ENCODE measurements around the gene FARP1. TPM values are rescaled to one million over a fixed set of nuclear protein-coding genes. Genes with fewer than 3 reads are reported as not detected.

Gene FARP1
- total RNA-seq, 1 experiment from 2014 or later = 96.6 TPM

DNA sequence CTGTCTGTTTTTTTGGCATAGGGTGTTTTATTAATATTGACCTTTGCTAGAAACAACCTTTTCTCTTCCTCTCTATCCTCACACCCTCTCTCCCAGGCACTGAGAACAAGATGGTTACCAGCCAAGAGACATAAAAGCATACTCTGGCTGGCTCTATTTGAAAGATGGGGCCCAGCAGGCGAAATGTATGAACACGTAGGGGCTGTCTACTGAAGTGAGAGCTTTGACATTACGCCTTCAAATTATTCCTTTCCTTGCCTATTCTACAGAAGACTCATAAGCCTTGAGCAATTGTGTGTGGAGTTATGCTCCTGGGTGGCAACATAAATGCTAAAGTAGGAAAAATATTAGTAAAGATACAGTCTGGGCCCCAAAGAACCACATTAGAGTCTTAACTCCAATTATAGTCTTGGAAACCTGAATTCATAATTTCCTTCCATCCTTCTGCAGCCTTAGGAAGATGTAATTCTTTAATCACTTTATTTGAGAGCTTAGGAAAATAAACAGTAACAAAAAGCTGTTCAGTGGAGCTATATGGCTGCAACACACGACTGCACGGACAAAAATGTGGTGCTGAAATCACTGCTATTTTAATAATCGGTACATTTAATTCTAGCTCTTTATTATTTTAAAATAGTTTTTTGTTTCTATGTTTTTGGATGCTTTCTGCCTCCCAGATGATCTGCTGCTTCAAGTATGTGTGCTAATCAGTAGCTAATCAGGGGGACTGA, 156.5 kb downstream of the FARP1 start (continued):
- no peak for TF ChIP-seq ZNF512 (CRISPR knock-in tag; IDR thresholded peaks at IDR 0.05; ENCODE audit: borderline replicate concordance)

GRCh38 chr13:98299966-98300350, 157.1 kb downstream of the FARP1 start:
- ChIA-PET POLR2A (no interaction called here), CTCF (interaction anchor here (1.1 kb wide), 1 partner anchor 50 kb away, joined by 4 read pairs; no protein-coding TSS in a partner anchor)
- Mint-ChIP-seq H3K4me1 (peaks cover 42% of the 10 kb centered on the region), H3K9me3 (no peaks in the 10 kb centered on the region), H3K27me3 (ENCODE audit: low read depth) (no peaks in the 10 kb centered on the region), H3K27ac (no peak overlapping the region), H3K4me3 (no peak overlapping the region), H3K36me3 (no peaks in the 10 kb centered on the region)
- TF ChIP-seq GRHL2 (CRISPR knock-in tag; IDR thresholded peaks at IDR 0.05; ENCODE audit: insufficient replicate concordance, severe bottlenecking) (no peak), FOXP1 (CRISPR knock-in tag; IDR thresholded peaks at IDR 0.05; ENCODE audit: borderline replicate concordance) (no peak), ZNF532 (CRISPR knock-in tag; IDR thresholded peaks at IDR 0.05; ENCODE audit: borderline replicate concordance) (no peak), TEAD1 (CRISPR knock-in tag; IDR thresholded peaks at IDR 0.05) (no peak), ZNF232 (CRISPR knock-in tag; IDR thresholded peaks at IDR 0.05) (no peak), SMAD3 (CRISPR knock-in tag; IDR thresholded peaks at IDR 0.05; ENCODE audit: borderline replicate concordance) (no peak), USF2 (CRISPR knock-in tag; IDR thresholded peaks at IDR 0.05) (no peak), ZNF317 (CRISPR knock-in tag; IDR thresholded peaks at IDR 0.05; ENCODE audit: borderline replicate concordance, low read depth) (no peak), ZNF416 (CRISPR knock-in tag; IDR thresholded peaks at IDR 0.05) (no peak)
- TF ChIP-seq, protein P1, sequence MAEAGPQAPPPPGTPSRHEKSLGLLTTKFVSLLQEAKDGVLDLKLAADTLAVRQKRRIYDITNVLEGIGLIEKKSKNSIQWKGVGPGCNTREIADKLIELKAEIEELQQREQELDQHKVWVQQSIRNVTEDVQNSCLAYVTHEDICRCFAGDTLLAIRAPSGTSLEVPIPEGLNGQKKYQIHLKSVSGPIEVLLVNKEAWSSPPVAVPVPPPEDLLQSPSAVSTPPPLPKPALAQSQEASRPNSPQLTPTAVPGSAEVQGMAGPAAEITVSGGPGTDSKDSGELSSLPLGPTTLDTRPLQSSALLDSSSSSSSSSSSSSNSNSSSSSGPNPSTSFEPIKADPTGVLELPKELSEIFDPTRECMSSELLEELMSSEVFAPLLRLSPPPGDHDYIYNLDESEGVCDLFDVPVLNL (CRISPR knock-in tag; IDR thresholded peaks at IDR 0.05; ENCODE audit: borderline replicate concordance, low read depth) = no peak
- TF ChIP-seq, protein P2, sequence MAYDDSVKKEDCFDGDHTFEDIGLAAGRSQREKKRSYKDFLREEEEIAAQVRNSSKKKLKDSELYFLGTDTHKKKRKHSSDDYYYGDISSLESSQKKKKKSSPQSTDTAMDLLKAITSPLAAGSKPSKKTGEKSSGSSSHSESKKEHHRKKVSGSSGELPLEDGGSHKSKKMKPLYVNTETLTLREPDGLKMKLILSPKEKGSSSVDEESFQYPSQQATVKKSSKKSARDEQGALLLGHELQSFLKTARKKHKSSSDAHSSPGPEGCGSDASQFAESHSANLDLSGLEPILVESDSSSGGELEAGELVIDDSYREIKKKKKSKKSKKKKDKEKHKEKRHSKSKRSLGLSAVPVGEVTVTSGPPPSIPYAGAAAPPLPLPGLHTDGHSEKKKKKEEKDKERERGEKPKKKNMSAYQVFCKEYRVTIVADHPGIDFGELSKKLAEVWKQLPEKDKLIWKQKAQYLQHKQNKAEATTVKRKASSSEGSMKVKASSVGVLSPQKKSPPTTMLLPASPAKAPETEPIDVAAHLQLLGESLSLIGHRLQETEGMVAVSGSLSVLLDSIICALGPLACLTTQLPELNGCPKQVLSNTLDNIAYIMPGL (CRISPR knock-in tag; IDR thresholded peaks at IDR 0.05) = no peak
- no peak for ATAC-seq
- no peak for DNase-seq (ENCODE audit: low spot score)

All from WTC11 (cell line).